IPS-20b (cell line): ENCODE measurements around the gene IKZF3.
"Not testable (repeated sequence)": the region's sequence is repeated elsewhere in the genome, so short reads cannot be mapped to it uniquely, and the experiment has no call there.

ENCODE experiments used
- H3K27ac ChIP-seq: one replicate; pipeline ENCODE4 v1.5.1; 2013; ENCODE audit warnings: low read length
- H3K27me3 ChIP-seq: 2 replicates; pipeline ENCODE4 v1.6.1; 2013; ENCODE audit warnings: mild to moderate bottlenecking, low read length, inconsistent platforms; ENCODE audit not compliant: insufficient read depth
- H3K36me3 ChIP-seq: 2 replicates; pipeline ENCODE4 v1.6.1; 2013; ENCODE audit warnings: low read depth, mild to moderate bottlenecking, inconsistent platforms, low read length, moderate library complexity; ENCODE audit not compliant: insufficient read depth
- H3K4me1 ChIP-seq: 2 replicates; pipeline ENCODE4 v1.6.1; 2013; ENCODE audit warnings: mild to moderate bottlenecking, control low read depth, inconsistent platforms, low read length, moderate library complexity; ENCODE audit not compliant: insufficient read depth
- H3K4me3 ChIP-seq: 2 replicates; pipeline ENCODE4 v1.5.1; 2013; ENCODE audit warnings: mild to moderate bottlenecking, low read length, inconsistent platforms
- H3K9ac ChIP-seq: 2 replicates; pipeline ENCODE4 v1.6.1; 2013; ENCODE audit warnings: low read depth, mild to moderate bottlenecking, inconsistent platforms, low read length, moderate library complexity
- H3K9me3 ChIP-seq: 2 replicates; pipeline ENCODE4 v1.6.1; 2013; ENCODE audit warnings: mild to moderate bottlenecking, low read depth, low read length, inconsistent platforms; ENCODE audit not compliant: insufficient read depth

The IKZF3 gene

DNA sequence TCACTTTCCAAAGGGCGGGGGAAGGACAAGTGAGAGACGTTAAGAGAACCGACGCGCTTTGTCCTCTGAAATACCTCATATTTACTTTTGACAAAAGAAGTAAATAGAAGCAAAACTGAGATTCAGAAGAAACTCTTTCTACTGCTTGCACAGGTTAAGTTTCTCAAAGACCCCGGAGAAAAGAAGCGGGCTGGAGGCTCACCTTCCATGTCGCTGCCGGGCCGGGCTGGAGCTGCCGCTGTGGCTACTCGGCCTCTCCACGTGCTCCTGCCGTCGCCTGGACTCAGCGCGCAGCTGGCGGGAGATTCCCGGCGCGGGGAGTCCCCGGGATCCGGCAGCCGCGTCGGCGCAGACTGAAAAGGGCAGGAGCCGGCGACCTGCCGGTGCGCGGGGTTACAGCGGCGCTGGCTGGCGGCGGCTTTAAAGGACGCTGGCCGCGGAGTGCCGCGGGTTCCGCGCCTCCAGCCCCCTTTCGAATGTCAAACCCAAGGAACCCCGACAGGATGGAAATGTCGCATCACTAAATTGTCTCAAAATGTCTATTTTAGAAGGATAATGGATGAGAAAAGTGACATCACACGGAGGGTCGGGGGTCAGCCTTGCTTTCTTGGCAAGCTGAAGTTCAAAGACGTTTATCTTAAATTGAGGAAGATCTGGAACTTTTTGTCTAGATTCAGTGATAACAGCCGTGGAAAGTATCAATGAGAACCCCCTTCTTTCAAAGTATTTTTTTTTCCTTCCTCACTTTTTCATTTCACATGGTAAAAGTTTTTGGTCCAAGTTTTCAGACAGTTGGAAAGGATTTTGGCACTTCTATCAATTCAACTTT, at the start of gene IKZF3:
TSS of gene IKZF3 (minus strand) at position 395 of the 829 bp plus-strand sequence. CDS start at position 209, 186 bp downstream.
- H3K27ac ChIP-seq, result no peak within 1 kb of the TSS

DNA sequence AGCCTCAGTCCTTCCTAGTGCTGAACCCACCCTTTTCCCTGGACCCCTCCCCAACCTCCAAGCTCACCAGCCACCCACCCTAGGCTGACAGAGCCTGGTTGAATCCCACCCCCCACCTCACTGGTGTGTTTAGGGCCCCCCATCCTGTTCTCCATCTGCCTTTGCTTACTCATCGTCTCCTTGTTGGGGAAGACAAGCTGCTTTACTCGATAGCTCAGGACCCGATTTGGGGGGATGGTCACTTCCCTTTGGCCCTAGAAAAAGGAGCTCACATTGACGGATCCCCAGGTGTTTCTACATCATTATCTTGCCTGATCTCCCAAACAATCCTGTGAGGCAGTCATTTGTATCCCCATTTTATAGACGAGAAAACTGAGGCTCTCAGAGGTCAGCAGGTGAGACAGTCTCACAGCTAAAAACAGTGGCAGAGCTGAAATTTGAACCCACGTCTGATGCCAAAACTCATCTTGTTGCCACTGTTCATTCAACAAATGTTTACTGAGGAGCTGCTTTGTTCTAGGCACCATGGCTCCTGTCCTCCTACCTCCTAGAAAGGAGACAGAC, 44.8 kb upstream of the IKZF3 start:
- Histone ChIP-seq H3K4me1 (no peaks in the 10 kb centered on the region), H3K36me3 (no peaks in the 10 kb centered on the region), H3K9me3 (no peaks in the 10 kb centered on the region), H3K4me3 (no peak overlapping the region), H3K27ac (no peak overlapping the region), H3K9ac (no peak overlapping the region), H3K27me3 (no peaks in the 10 kb centered on the region)

More for the DNA sequence above, at the start of gene IKZF3:
- Histone ChIP-seq H3K36me3 (no peaks in the 10 kb centered on the region), H3K27me3 (peaks cover 65% of the 10 kb centered on the region), H3K4me1 (peaks cover 3% of the 10 kb centered on the region; the same call in 1 of the 2 replicates), H3K4me3 (no peak within 1 kb of the TSS), H3K9me3 (no peaks in the 10 kb centered on the region), H3K9ac (no peak within 1 kb of the TSS)

DNA sequence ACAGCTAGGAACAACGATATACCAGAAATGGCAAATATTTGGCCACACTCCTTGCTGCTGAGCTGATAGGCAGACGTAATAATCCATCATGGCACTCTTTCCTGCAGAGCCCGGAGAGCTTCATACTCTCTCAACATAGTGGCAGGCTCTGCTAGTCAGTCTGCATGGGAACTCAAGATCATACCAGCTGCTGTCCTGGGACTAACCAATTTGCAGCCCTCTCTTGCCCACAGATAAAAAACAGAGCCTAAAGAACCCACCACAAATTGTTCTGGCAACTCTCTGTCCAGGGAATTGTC, 40.8 kb upstream of the IKZF3 start:
- Histone ChIP-seq H3K9ac (no peak overlapping the region), H3K4me3 (no peak overlapping the region), H3K36me3 (no peaks in the 10 kb centered on the region), H3K4me1 (no peaks in the 10 kb centered on the region), H3K27me3 (no peaks in the 10 kb centered on the region), H3K27ac (no peak overlapping the region), H3K9me3 (no peaks in the 10 kb centered on the region)

DNA sequence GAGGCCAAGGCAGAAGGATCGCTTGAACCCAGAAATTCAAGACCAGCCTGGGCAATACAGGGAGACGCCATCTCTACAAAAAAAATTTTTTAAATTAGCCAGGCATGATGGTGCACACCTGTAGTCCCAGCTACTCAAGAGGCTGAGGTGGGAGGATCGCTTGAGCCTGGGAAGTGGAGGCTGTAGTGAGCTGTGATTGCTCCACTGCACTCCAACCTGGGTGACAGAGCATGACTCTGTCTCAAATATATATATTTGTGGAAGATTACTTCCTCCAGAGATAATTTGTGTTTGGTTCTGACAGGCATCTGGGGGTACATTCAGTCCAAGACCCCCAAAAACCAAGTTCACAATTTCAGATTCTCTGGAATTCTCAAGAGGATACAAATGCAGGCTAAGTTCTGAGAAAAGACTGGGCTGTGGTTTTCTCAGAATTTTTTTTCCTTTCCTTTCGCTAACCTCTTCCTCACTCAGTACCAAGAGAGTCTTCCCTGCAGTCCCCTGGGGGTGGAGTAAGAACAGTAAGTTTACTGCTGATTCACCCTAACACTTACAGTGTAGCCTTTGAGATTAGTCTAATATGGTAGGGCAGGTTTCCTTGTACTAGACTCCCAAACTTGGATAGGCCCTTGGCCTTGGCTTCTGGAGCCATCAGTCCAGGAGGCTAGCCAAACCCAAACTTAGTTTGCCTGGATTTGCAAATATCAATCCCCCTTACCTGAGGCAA, 39.2 kb upstream of the IKZF3 start:
- Histone ChIP-seq H3K27ac (no peak overlapping the region), H3K9me3 (no peaks in the 10 kb centered on the region), H3K4me3 (no peak overlapping the region), H3K9ac (no peak overlapping the region), H3K27me3 (no peaks in the 10 kb centered on the region), H3K36me3 (no peaks in the 10 kb centered on the region), H3K4me1 (no peaks in the 10 kb centered on the region)

DNA sequence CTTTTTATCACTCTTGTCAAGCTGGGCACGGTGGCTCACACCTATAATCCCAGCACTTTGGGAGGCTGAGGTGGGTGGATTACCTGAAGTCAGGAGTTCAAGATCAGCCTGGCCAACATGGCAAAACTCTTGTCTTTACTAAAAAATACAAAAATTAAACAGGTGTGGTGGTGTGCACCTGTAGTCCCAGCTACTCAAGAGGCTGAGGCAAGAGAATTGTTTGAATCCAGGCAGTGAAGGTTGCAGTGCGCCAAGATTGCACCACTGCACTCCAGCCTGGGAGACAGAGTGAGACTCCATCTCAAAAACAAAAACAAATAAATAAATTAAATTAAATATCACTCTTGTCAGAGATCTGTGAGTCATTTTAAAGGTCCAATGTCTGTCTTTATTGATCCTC, 37.9 kb upstream of the IKZF3 start:
- not testable (repeated sequence) for H3K4me1 ChIP-seq, H3K27me3 ChIP-seq, H3K27ac ChIP-seq, H3K36me3 ChIP-seq, H3K9ac ChIP-seq, H3K4me3 ChIP-seq, H3K9me3 ChIP-seq

DNA sequence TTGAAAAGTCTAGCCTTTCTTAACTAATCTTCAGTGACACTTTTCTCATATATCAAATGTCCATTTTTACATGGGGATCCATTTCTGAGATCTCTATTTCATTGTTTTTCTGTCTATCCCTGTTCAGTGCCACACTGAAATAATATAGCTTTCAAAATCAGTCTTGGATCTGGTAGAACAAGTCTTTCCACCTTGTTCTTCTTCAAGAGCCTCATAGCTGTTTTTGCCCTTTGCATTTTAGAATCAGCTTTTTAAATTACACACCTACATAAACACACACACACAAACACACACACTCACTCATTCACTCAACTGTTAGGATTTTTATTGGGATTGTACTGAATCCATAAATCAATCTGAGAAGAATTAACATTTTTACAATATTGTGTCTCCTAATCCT, 35.1 kb upstream of the IKZF3 start:
- H3K4me1 ChIP-seq, result no peaks in the 10 kb centered on the region
- no peak overlapping the region for H3K4me3 ChIP-seq
- no peak overlapping the region for H3K9ac ChIP-seq
- no peaks in the 10 kb centered on the region for H3K36me3 ChIP-seq
- H3K27ac ChIP-seq, result no peak overlapping the region
- no peaks in the 10 kb centered on the region for H3K27me3 ChIP-seq
- H3K9me3 ChIP-seq, result no peaks in the 10 kb centered on the region

DNA sequence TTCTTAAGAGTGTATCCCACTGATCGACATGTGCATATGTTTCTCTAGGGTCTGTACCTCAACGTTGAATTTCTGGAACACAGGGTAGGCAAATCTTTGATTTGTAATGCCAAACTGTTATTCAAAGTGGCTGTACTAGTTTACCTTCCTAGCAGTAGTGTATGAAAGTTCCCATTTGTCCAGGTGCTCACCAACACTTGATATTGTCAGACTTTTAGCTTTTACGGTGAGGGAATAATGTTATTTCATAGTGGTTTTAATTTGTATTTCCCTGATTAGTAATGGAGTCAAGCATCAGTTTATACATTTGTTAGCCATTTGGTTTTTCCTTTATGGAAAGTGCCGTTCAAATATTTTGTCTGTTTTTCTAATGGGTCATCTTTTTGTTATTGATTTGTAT, 34.0 kb upstream of the IKZF3 start:
- H3K27me3 ChIP-seq, result no peaks in the 10 kb centered on the region

DNA sequence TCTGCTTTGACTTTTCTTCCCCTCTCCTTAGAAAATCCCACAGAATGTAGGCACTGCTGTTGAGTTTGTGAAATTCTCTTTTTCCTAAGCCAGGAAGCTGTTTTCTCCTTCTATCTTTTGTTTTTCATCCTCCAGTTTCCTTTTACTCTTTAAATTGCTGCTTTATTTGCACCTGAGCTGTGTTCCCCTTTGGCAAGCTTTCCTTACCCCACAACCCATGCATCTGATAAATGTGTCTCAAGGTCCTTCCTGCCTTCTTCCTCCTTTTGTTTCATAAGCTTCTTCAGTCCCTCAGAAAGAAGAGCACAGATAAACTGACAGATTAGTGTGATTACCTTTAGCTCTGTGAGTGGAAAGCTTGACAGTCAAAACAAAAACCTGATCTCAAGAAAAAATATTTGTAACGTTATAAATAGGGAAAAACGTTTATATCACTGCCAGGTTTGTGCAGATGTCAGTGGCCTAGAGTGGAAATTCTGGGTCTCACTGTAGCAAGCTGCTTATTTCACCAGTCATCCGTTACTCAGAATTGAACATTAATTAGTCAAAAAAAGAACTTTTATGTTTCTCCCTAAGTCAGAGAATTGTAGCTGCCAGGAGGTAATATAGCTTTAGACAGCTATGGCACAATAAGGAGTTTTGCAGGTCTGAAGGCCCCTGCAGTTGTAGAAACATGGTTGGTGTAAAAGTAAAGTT, 30.7 kb upstream of the IKZF3 start:
- Histone ChIP-seq H3K36me3 (no peaks in the 10 kb centered on the region), H3K9me3 (no peaks in the 10 kb centered on the region), H3K27ac (no peak overlapping the region), H3K9ac (no peak overlapping the region), H3K27me3 (no peaks in the 10 kb centered on the region), H3K4me1 (no peaks in the 10 kb centered on the region), H3K4me3 (no peak overlapping the region)

More for the DNA sequence above, 34.0 kb upstream of the IKZF3 start:
- Histone ChIP-seq H3K9me3 (no peaks in the 10 kb centered on the region), H3K9ac (no peak overlapping the region), H3K27ac (no peak overlapping the region), H3K4me3 (no peak overlapping the region), H3K36me3 (no peaks in the 10 kb centered on the region), H3K4me1 (no peaks in the 10 kb centered on the region)

DNA sequence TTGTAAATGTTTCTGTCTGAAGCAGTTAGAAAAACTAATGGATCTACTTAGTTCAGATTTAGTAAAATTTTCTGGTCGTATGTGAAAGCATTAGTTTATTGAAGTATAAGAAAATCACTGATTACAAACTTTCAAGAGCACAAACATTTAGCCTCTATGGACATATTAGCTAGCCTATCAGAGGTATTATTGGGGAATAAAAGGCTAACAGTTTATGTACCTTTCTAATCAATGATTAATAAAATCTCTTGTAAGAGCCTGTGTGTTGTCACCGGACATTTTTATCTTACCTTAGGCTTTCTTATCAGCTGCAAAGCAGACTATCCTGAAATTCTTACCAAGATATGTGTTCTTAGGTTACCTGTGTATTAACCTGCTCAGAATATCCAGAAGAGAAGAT, 25.1 kb upstream of the IKZF3 start:
- no peaks in the 10 kb centered on the region for H3K36me3 ChIP-seq
- no peaks in the 10 kb centered on the region for H3K4me1 ChIP-seq
- H3K9me3 ChIP-seq, result no peaks in the 10 kb centered on the region
- no peak overlapping the region for H3K27ac ChIP-seq
- H3K9ac ChIP-seq, result no peak overlapping the region
- H3K4me3 ChIP-seq, result no peak overlapping the region
- H3K27me3 ChIP-seq, result no peaks in the 10 kb centered on the region

DNA sequence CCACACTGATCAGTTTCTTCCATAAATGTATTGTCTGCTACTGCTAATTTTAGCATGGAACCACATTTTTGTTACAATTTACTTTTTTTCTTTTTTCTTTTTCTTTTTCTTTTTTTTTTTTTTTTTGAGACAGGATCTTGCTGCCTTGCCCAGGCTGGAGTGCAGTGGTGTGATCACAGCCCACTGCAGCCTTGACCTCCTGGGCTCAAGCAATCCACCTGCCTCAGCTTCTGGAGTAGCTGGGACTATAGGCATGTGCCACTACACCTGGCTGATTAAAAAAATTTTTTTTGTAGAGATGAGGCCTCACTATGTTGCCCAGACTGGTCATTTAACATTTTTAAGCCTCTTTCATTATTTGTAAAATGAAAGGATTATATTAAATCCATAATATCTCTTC, 23.0 kb upstream of the IKZF3 start:
- Histone ChIP-seq H3K36me3 (no peaks in the 10 kb centered on the region), H3K27ac (no peak overlapping the region)

DNA sequence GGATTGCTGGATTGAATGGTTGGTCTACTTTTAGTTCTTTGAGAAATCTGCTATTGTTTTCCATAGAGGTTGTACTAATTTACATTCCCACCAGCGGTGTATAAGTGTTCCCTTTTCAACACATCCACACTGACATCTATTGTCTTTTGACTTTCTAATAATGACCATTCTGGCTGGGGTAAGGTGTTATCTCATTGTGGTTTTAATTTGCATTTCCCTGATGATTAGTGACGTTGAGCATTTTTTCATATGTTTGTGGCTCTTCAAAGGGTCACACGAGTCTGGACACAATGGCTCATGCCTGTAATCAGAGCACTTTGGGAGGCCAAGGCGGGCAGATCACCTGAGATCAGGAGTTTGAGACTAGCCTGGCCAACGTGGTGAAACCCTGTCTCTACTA, 22.0 kb upstream of the IKZF3 start:
- H3K4me1 ChIP-seq, H3K36me3 ChIP-seq, H3K27me3 ChIP-seq, H3K4me3 ChIP-seq, H3K9me3 ChIP-seq, H3K27ac ChIP-seq, H3K9ac ChIP-seq: not testable (repeated sequence)

More for the DNA sequence above, 23.0 kb upstream of the IKZF3 start:
- no peak overlapping the region for H3K9ac ChIP-seq
- H3K27me3 ChIP-seq, result no peaks in the 10 kb centered on the region
- no peak overlapping the region for H3K4me3 ChIP-seq
- H3K4me1 ChIP-seq, result no peaks in the 10 kb centered on the region
- no peaks in the 10 kb centered on the region for H3K9me3 ChIP-seq
